ENCODE data around the gene ANKRD63. TPM values are rescaled to one million over a fixed set of nuclear protein-coding genes. Genes with fewer than 3 reads are reported as not detected.

The ANKRD63 gene
- total and polyA plus RNA-seq, 10 of the 15 experiments (the other 5 are each of a cell fraction or from before 2014, with no cell fraction given) = not detected

- no peak for TF ChIP-seq ZBTB4 (CRISPR knock-in tag; IDR thresholded peaks at IDR 0.05)
- TF ChIP-seq ZNF24 (IDR thresholded peaks at IDR 0.05) = no peak
- TF ChIP-seq BHLHE40 (IDR thresholded peaks at IDR 0.05; ENCODE audit: borderline replicate concordance in 1 of 2, low read depth in 2 of 2, low read length in 1 of 2) = peak; percentile 54 to 61; a peak in 3 of 4 replicates
- no peak for TF ChIP-seq MTA2 (IDR thresholded peaks at IDR 0.05; ENCODE audit: low read depth)
- peak; percentile 69 to 77 for TF ChIP-seq IKZF2 (IDR thresholded peaks at IDR 0.05)
- peak; percentile 64; the same call in 1 of the 2 replicates for TF ChIP-seq EED (IDR thresholded peaks at IDR 0.05; ENCODE audit: low read depth)
- peak; percentile 67 for TF ChIP-seq IKZF1 (conservative IDR thresholded peaks at IDR 0.05)
- no peak for TF ChIP-seq BCL11A (IDR thresholded peaks at IDR 0.05; ENCODE audit: low read depth, low read length)
- TF ChIP-seq SUPT20H (IDR thresholded peaks at IDR 0.05; ENCODE audit: borderline replicate concordance, control insufficient read depth, low read depth, low read length) = no peak
- TF ChIP-seq PKNOX1 (IDR thresholded peaks at IDR 0.05) = no peak
- TF ChIP-seq CTCF (IDR thresholded peaks at IDR 0.05 in 2 of 3, conservative IDR thresholded peaks at IDR 0.05 in 1 of 3; ENCODE audit: control insufficient read depth in 2 of 3, extremely low read depth in 1 of 3, insufficient read depth in 1 of 3, low read depth in 3 of 3, low read length in 3 of 3) = no peak
- no peak for TF ChIP-seq NR2F1 (conservative IDR thresholded peaks at IDR 0.05)
- no peak for TF ChIP-seq CREB1 (IDR thresholded peaks at IDR 0.05; ENCODE audit: low read depth)
- no peak for TF ChIP-seq ZNF384 (IDR thresholded peaks at IDR 0.05; ENCODE audit: borderline replicate concordance, low read depth, low read length)
- TF ChIP-seq FOXM1 (IDR thresholded peaks at IDR 0.05; ENCODE audit: low read depth, low read length) = no peak
- TF ChIP-seq NFYA (IDR thresholded peaks at IDR 0.05; ENCODE audit: borderline replicate concordance, low read depth, low read length) = no peak
- TF ChIP-seq RAD21 (IDR thresholded peaks at IDR 0.05; ENCODE audit: insufficient read depth, low read depth, low read length) = no peak
- TF ChIP-seq PML (IDR thresholded peaks at IDR 0.05; ENCODE audit: low read length) = no peak
- TF ChIP-seq TCF3 (IDR thresholded peaks at IDR 0.05; ENCODE audit: borderline replicate concordance, insufficient read depth, low read depth, low read length) = no peak
- no peak for TF ChIP-seq ZBTB11 (CRISPR knock-in tag; IDR thresholded peaks at IDR 0.05)
Observed at GRCh38 chr15:40277471-40277870, 5.4 kb downstream of the ANKRD63 start (continued).

Data from GM12878 (cell line).